GM19463 (cell line): ENCODE data around the gene TRPC6.
"Not testable (repeated sequence)": the region's sequence is repeated elsewhere in the genome, so short reads cannot be mapped to it uniquely, and the experiment has no call there.

ENCODE experiments used
- ATAC-seq: cut with Tn5 transposase; IDR thresholded peaks from one replicate; pipeline ENCODE4 v1.9.1; 2021; ENCODE audit warnings: mild to moderate bottlenecking, moderate library complexity; ENCODE audit not compliant: unreplicated experiment

TRPC6 gene

DNA sequence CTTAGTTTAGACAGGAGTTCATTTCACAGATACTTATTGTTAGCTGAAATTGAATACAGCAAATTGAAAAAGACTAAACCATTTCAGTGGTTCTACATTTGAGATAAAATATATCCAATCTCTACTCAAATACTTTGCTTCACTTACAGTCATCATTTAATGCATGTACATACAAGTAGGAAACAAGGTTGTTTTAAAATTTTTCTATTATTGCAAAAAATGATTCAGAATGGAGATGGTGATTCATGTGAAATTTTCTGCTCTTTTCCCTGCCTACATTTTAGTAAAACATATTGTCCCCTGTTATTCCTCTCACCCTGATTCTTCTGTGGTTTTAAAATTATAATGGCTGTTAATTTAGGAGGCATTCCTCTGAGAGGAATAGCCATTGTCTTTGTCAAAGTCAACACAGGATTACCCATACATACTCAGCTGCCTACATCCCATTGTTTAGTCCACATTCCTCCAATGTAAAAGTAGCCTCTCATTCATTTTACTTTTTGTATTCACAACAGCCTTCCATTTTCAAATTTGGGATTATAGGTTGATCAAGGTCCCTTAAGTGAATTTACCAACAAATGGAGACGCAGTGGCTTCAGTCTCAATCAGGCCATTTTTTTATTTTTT, 60.1 kb downstream of the TRPC6 start:
- no peak for ATAC-seq

DNA sequence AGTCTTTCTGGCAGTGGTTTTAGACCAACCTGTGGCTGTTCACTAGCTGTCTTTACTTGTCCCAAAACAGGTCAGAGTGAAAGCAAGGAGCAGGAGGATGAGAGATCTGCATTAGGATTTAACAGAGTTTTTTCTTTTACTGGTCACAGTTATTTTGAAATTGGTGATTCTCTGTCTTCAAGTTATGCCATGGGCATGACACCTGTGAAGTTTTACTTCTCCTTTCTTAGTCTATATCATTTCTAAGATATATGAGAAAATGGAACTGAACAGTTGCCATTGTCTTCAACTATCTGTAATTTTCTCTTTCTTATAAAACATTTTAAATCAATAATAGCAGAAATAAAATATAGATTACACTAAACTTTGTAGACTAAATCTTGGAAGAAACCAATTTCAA, 60.6 kb downstream of the TRPC6 start:
- ATAC-seq, result no peak

DNA sequence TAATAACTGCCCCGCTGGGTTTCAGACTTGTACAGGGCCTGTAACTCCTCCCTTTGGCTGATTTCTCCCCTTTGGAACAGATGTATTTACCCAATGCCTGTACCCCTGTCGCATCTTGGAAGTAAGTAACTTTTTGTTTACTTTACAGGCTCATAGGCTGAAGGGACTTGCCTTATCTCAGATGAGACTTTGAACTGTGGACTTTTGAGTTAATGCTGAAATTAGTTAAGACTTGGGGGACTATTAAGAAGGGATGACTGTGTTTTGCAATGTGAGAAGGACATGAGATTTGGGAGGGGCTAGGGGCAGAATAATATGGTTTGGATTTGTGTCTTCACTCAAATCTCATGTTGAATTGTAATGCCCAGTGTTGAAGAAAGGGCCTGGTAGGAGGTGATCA, 62.0 kb downstream of the TRPC6 start:
- no peak for ATAC-seq

DNA sequence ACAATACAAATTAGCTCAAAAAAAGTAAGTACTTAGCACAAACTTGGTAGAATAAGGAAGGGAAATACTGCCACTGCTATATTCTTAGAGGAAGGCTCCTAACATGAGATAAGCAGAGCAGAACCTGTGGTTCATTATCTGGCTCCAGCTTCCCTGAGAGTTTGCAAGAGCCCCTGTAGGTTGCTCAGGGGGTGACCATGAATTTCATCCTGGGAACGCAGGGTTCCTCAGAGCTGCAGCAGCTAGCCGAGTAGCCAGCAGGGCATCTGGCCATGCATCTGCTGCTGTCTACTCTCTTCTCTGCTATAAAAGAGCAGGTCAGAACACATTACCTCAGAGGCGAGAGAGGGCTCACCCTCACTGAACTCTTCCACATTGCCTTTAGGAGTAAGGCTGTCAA, 67.3 kb downstream of the TRPC6 start:
- no peak for ATAC-seq

DNA sequence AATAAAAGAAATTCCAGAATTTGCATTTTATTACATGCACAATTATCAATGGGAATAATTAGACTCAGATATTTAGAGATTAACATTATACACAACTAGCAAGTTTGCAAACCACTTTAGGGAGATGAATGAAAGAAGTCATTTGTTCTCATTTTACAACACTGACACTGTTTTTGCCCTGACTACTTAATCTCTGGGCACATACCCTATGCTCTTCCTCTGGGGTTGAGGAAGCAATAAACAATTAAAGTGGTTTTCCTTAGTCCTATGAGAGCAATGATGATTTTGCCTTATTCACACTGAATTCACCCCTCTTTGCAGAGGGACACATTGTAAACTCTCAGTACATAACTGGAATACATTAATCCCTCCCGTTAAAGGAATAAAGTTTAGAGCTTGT, 72.7 kb downstream of the TRPC6 start:
- ATAC-seq, result no peak

DNA sequence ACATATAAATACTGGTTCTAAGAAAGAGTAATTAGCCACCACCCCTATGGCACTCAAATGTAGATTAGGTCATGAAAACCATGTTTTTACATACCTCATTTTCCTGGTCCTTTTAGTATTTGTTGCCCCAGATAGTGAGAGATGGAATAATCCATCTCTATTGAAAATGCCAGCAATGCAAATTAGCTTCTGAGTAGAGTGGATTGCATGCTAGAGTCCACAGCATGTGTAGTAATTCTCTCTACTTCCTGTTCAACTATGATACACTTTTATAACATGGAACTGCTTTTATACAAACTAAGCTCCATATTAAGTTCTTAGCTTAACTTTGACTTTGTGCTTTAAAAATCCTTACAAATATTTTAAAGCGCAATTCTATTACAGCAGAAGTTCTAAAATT, 73.2 kb downstream of the TRPC6 start:
- no peak for ATAC-seq

DNA sequence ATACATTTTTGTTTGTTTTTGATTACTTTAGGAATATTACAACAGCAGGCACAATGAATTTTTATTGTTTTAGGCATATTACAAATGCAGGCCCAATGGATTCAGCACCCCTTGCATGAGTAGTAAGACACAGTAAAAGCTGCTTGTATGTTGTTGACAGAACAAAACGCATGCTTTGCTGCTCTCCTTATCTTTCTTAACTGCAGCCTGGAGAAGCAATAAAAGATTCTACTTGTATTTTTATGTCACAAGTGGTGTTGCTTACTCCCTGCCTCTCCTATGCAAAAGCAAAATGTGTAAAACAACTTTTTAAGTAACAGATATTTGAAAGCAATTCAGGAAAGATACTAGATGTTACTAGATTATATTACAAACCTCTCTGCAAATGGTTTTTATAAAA, 73.9 kb downstream of the TRPC6 start:
- no peak for ATAC-seq

DNA sequence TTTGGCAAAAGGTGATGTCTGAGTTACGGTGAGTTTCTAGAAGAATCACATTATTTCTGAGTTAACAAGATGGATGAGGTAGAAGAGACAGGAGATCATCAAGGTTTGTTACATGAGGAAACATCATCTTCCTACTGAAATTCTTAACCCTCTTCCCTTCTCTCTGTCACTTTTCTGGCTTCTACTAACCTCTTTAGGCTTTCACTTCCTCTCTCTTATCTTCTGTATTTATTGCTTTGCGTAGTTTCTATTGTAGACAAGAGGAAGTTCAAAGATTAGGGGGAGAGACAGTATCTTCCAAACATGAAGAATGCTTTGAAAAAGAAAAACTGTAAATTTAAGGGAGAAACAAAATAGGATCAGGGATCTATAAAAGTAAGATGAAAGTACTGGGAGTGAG, 75.4 kb downstream of the TRPC6 start:
- no peak for ATAC-seq

DNA sequence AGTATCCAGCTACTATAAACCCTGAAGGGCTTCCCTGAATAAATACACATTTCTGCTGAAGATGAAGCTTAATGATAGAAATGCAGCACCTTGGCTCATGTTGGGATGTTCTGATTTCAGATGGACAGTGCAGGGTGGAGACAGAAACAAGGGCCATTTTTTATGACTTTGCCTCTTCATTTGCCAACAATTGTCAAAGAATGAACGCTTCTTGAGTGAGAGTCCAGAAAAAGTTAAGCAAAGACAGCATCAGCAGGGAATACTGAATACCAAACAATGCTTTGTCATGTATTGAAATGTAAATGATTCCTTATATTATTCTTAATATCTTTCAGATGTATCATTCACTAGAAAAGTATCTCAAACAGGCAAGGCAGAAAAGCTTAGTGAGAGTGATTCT, 84.9 kb downstream of the TRPC6 start:
- ATAC-seq, result no peak

DNA sequence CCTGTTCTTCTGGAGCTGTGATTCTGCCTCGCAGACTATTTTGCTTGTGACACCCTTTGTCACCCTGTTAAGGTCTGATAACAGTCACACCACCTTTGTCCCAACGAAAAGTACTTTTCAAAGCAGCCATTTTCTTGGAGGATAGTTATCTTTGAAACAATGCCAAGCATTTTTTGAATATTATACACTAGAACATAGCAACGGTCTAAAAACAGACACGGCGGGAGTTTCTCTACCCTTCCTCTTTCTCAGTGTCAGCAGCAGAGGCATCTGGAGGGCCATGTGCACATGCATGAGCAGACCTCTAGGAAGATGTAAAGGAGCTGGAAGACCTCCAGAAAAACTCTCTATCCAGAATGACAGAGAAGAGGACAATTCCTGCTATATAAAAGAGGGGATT, 86.5 kb downstream of the TRPC6 start:
- ATAC-seq, result no peak

DNA sequence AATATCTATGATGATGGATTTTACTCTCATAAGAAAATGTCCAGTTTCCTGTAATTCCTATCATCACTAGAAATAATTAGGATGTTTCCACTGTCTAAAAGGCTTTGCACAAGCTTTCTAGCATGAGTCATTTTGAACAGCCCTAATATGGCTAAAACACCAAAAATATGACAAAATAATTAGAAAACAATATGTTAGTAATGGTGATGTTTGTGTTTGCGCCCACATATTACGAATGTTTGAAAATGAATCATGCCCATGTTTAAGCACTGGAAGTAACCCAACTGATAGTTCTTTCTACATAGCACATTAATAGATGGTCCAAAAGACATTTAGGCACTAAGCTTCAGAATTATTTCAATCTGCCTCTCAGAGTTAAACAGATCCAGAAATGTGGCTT, 96.0 kb downstream of the TRPC6 start:
- ATAC-seq, result no peak

DNA sequence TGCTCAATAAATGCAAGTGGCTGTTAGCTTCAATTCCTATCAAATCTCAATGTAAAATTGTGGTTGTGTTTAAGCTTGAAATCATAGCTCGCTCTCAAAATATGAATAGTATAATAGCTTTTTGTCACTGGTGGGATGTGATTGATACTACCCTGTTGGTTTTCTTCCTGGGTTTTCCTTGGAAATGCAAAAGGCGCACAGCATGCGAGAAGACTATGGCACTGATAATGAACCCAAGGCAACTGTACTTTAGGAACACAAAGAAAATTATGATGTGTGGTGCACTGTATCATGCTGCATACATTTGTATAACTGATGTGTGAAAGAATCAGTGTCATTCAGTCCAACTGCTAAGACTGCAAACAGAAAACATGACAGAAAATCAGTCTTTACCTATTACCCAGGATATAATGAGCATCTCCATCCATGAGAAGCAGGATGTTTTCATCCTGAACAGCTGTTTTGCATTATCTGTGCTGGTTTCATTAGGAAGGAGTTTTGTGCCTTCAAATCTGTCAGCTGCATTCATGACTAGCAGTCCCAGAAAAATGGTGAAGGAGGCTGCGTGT, 101.2 kb downstream of the TRPC6 start:
- no peak for ATAC-seq

DNA sequence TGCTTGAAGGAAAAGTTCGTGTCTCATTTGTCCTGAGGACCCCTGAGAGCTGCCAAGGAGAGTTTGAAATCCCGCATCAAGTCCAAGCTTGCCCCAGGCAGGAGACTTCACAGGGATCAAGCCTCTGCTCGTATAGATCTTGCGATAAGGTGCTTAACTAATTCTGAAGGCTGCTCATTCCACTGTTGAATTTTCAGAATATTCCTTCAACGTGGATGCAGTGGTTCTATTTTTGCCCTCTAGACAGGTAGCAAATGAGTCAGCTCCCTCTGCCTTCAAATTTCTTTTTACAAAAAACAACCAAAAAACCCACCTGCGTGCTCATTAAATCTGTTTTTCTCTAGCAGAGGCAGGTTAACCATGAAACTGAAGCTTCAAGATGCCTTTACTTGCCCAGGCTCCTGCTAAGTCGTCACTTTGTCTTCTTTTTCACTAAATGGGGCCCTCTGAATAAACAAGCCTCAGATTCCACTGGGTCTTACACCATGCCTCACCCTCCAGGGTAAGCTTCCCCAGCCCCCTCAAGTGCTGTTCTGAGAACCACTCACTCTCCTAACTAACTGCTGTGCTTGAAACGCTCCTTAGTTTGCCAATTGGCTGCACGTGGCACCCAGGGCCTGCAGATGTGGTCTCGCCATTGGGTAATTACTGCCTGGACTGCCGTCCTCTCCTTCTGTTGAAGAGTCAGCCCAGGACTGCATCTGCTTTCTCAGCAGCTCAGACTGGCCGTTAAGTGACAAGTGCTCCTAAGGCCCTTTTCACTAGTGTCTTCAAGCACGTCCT, 105.0 kb downstream of the TRPC6 start:
- ATAC-seq, result no peak

DNA sequence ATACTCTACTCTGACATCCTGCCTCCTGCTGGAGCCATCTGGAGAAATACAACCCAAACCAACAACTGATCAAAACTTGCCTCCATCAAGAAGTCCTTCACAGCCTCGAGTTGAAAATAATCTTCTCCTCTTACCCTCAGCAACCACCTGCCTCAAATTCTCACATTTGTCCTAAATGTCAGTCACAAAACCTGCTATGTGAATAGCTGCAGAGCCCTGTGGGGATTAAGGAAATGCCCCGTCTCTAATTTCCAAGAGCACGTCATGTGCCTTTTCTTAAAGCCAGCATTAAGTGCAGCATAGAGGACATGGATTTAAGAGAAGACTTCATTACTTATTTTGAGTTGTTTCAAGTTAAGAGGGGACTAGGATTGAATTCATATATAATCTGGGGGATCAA, 105.9 kb downstream of the TRPC6 start:
- ATAC-seq, result no peak

DNA sequence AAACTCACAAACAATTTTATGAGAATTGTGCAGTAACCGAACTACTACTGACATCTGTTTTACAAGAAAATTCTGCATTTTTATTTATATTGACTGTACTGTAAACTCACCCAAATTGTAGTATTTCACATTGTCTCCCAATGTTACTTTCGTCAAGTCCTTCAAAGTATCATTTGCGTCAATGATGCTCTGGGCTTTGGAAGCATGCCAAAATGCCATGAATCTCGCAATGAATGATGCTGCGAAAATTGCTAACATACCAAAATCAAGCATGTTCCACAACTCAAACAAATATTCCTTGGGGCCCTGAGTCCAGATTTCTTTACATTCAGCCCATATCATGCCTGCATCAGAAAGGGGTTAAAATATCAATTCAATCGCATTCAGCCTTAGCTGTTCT, 107.6 kb downstream of the TRPC6 start:
- no peak for ATAC-seq

DNA sequence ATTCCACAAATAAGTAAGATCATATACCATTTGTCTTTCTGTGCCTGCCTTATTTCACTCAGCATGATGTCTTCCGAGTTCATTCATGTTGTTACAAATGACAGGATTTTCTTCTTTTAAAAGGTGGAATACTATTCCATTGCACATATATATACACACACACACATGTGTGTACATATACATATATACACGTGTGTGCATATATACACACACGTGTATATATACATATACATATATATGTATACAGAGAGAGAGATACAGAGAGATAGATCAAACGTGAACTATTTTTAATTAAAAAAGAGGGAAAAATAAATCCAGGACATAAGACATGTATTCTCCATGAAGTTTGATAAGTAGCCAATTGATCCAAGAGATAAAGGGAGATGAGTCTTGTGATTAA, 108.1 kb downstream of the TRPC6 start:
- no peak for ATAC-seq

DNA sequence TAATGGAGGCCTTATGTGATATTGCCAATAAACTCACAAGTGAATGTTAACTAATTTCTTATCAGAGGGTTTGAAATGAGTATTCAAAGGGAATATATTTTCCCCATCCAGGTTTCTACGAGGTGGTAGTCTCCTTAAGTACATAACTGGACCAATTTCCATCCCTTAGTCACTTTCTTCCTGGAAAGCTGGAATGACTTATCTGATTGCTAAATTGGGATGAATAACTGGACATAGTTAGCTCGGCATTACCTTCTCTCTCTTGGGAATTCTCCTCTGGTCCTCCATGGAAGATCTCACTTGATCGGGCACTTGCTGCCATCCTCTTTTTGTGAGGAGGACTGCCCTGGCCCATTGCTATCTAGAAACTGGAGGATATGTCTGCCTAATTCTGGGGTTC, 109.1 kb downstream of the TRPC6 start:
- no peak for ATAC-seq

DNA sequence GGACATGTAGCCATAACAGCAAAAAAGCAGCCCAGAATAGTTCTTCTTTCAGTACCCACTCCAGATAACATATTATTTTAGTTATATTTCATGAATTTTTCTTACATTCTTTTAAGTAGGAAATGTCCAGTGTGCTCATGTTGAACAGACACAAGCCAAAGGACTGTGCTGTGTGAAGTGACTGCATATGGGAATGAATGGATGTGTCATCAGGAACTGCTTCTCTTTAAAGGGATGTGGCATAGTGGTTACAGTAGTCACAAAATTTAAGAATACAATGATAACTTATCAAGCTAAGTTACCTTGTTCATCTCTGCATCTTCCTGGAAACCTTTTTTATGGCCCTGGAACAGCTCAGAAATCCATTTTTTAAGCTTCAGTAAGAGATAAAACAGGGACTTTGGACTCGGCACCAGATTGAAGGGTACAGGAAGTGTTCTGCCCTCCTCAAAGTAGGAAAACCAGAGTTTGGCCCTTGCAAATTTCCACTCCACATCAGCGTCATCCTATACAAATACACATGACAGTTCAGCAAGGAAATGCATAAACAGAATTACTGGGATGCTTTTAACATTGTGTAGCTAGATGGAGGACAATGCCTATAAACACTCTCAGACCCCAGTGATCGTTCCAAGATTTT, 112.8 kb downstream of the TRPC6 start:
- no peak for ATAC-seq

DNA sequence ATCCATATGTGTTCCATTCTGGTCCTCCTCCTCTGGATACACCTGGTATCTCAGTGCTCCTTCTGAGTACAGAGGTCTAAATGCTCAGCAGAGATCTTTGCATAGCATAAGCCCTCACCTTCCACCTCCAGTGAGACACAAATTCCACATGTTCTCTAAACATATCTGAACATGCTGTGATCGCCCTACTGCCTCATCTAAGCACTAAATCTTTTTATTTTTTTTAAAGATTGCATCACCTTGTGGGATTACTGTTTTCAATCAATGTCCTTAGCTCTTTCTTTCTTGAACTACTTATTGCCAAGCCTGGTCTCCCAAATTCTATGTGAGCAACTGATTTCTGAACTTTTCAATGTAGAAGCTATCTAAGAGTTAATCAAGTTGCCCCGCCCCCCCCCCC, 113.4 kb downstream of the TRPC6 start:
- no peak for ATAC-seq

DNA sequence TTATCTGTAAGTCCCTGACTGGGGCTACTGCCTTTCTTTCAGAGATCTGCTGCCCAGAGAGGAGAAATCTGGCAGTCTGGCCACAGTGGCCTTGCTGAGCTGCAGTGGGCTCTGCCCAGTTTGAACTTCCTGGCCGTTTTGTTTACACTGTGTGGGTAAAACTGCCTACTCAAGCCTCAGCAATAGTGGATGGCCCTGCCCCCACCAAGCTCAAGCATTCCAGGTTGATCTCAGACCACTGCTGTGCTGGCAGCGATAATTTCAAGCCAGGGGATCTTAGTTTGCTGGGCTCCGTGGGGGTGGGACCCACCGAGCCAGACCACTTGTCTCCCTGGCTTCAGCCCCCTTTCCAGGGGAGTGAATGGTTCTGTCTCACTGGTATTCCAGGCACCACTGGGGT, 117.5 kb downstream of the TRPC6 start:
- no peak for ATAC-seq

DNA sequence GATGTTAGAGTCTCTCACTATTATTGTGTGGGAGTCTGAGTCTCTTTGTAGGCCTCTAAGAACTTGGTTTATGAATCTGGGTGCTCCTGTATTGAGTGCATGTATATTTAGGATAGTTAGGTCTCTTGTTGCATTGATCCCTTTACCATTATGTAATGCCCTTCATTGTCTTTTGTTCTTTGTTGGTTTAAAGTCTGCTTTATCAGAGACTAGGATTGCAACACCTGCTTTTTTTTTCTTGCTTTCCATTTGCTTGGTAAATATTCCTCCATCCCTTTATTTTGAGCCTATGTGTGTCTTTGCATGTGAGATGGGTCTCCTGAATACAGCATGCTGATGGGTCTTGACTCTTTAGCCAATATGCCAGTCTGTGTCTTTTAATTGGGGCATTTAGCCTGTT, 119.4 kb downstream of the TRPC6 start:
- not testable (repeated sequence) for ATAC-seq

DNA sequence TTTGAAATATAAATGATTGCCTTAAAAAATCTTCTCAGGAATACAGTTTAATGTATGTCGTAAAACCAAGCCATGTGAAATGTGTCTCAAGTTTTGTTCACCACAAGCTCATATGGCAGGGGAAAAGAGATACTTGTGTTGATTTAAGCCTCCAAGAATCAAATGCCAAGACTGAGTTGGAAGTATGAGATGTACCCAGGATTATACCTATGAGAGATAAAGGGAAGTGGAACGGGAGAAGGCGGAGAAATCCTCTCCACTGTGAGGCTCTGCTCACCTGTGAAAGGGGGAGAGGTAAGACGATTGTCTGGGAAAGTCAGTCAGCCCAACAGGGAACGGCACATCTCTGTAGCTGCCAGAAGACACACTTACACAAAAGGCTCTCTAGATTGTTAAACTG, 124.8 kb downstream of the TRPC6 start:
- no peak for ATAC-seq
